SH-SY5Y (cell line): ENCODE data around the gene ARHGAP42.

ENCODE experiments used
- GATA2 ChIP-seq: IDR thresholded peaks from 2 replicates; pipeline ENCODE4 v1.6.1; 2011; ENCODE audit warnings: mild to moderate bottlenecking, low read depth, low read length
- GATA3 ChIP-seq: IDR thresholded peaks from 2 replicates; pipeline ENCODE4 v1.6.1; 2011; ENCODE audit warnings: low read depth, mild to moderate bottlenecking, low read length, moderate library complexity

DNA sequence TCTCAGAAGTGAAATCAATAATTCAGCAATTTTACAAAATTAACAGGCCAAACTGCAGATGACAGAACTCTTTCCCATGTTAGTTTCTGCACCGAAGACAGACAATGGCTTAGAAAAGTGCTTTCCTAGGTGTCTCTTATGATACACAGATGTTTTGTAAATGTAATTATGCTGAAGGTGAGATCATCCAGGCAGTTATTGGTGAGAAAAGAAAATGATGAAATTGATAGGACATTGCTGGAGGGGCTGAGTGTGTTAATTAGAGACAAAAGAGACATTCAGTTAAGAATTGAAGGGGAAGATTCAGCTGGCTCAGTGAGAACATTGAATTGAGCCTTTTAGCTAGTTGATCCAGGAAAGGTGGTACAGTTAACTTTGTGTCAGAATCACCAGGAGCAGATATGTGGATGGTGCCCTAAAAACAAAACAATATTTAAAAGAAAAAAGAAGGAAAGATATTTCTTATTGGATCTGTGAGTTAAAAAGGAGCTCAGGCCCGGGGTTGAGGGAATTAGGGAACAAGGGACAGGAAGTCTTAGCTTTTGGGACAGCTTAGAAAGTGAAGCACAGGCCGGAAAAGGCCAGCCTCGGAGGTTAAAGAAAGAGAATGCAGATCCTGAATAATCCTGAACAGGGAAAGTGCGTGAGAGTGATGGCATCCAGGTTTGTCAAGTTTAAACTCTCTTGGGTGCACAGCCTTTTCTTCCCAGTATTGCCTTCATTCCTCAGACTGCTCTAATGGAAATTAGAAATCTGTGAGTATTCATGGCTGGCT is 16.9 kb downstream of the ARHGAP42 start:
- TF ChIP-seq GATA3, result no peak
- no peak for TF ChIP-seq GATA2
